ENCODE data around the gene MUS81.
"Not testable (repeated sequence)": the region's sequence is repeated elsewhere in the genome, so short reads cannot be mapped to it uniquely, and the experiment has no call there.

Gene MUS81

GRCh38 chr11:65860278-65861164 is at the start of gene MUS81:
MUS81 (plus strand) TSS chr11:65860433; CDS start chr11:65860754, 321 bp downstream.
- peak; percentile 97 for DNase-seq

DNA sequence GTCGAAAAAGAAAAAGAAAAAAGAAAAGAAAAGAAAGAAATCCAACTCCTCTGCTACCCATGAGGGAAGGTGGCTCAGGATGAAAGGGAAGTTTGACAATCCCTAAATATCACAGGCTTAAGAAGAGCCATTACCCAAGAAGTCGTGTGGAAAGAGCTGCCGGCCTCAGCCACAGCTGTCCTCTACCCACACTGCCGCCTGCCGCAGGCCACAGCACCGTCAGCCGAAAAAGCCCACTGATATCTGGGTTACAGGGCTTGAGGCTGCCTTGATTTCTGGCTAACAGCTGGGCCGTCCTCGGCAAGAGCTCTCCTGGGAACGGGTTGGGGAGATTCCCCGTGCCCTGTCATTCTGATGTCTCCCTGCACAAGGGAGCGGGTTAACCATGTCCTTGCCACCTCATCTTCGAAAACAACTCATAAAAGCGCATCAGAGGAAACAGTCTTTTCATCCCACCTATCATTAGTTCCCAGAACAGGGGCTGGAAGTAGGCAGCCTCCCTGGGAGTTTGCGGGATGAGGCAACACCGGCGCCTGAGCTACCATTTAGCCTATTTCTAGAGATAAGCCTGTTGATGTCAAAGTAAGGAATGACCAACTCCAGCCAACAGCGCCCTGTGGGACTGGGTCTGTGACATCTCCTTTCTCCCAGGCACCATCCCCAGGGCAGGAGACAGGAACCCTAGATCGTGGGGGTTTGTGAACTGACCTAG is 48.3 kb upstream of the MUS81 start:
- DNase-seq, result no peak

- DNase-seq, result no peak
These were observed 45.9 kb upstream of the MUS81 start for GRCh38 chr11:65814131-65814985.

DNA sequence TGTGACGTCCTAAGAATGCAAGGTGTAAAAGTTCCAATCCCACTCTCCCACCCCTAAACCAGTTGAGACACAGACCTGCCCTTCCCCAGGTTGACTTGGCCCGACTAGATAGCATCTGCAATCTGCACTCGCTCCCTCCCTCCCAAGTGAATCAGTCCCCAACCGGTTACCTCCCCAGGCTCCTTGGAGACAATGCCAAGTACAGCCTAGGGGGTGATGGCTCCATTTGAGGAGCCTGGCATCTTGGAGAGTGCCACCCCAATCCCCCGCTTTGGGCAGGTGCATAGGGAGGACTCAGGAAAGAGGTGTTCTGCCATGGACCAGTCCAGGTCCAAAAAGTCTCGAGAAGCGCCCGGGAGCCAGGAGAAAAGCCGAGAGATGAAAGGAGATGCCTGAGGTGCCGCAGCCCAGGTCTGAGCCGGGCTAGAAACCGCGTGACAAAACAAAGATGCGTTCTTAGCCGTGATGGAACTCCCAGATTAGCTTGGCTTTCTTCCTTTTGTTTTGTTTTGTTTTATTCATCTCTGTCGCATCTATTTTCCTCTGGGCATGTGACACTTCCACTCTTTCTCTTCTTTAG is 45.2 kb upstream of the MUS81 start:
- DNase-seq, result no peak

- no peak for DNase-seq
These were observed 43.5 kb upstream of the MUS81 start for GRCh38 chr11:65816696-65817095.

DNA sequence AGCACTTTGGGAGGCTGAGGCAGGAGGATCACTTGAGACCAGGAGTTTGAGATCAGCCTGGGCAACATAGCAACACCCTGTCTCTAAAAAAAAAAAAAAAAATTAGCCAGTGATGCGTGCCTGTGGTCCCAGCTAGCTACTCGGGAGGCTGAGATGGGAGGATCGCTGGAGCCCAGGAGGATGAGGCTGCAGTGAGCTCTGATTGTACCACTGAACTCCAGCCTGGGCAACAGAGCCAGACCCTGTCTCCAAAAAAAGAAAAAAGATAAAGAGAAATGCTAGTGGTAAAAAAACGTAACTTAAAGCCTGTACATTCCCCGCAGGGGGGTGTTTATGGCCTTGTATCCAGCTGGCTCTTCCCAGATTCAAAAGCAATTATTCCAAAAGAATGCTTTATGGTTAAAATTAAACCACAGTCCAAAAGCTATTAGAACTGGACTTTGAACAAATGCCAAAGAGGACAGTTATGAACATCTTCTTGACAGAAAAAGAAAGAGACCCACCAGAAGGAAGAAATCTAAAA is 42.9 kb upstream of the MUS81 start:
- DNase-seq, result no peak

- peak; percentile 78 for DNase-seq
These were observed 42.2 kb upstream of the MUS81 start for GRCh38 chr11:65817835-65818680.

DNA sequence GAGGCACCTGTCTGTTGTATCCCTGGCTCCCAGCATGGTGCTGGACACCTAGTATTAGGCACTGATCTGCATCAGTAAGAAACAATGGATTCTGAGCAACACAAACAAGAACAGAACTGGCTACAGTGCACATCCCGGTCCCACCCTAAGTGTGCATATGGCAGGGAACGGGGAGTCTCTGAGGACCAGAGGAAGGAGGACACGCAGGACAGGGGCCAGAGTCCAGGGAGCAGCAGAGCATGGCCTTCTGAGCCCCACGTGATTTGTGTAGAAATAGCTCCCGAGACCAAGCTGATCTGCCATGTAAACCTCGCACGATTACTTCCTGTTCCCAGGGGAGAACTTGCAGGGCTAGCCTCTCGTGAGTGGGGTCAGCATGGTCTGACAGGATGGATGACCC is 39.1 kb upstream of the MUS81 start:
- no peak for DNase-seq

GRCh38 chr11:65822776-65823528 is 37.3 kb upstream of the MUS81 start:
- DNase-seq, result no peak

- DNase-seq, result no peak
These were observed 33.1 kb upstream of the MUS81 start for GRCh38 chr11:65826984-65827735.

- DNase-seq, result no peak
These were observed 30.8 kb upstream of the MUS81 start for GRCh38 chr11:65829459-65829858.

DNA sequence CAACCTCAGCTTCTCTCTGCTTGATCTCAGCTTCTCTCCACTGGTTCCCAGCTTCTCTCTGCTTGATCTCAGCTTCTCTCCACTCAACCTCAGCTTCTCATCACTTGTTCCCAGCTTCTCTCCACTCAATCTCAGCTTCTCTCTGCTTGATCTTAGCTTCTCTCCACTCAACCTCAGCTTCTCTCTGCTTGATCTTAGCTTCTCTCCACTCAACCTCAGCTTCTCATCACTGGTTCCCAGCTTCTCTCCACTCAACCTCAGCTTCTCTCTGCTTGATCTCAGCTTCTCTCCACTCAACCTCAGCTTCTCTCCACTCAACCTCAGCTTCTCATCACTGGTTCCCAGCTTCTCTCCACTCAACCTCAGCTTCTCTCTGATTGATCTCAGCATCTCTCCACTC is 28.0 kb upstream of the MUS81 start:
- not testable (repeated sequence) for DNase-seq

GRCh38 chr11:65833297-65834030 is 26.8 kb upstream of the MUS81 start, which contains the start of gene SNX32:
SNX32 (plus strand) TSS chr11:65833963; CDS start chr11:65834066, 103 bp downstream.
- DNase-seq, result no peak

- no peak for DNase-seq
These were observed 26.0 kb upstream of the MUS81 start for GRCh38 chr11:65834202-65834601.

- DNase-seq, result no peak
These were observed 18.1 kb upstream of the MUS81 start for GRCh38 chr11:65842144-65842543.

DNA sequence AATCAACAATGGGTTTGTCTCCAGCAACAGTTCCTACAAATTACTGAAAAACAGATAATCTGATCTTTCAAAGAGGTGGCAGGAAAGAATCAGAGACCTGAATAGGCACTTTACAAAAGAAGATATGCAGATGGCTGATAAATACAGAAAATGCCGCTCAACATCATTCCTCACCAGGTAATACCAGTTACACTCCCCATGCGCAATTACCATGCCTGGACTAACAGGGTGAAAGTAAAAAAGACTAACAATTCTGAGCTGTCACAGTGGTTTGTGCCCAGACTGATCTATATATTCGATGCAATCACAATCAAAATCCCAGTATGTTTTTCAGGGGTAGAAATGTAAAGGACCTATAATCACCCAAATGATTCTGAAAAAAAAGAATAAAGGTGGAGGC is 16.4 kb upstream of the MUS81 start:
- DNase-seq, result no peak

DNA sequence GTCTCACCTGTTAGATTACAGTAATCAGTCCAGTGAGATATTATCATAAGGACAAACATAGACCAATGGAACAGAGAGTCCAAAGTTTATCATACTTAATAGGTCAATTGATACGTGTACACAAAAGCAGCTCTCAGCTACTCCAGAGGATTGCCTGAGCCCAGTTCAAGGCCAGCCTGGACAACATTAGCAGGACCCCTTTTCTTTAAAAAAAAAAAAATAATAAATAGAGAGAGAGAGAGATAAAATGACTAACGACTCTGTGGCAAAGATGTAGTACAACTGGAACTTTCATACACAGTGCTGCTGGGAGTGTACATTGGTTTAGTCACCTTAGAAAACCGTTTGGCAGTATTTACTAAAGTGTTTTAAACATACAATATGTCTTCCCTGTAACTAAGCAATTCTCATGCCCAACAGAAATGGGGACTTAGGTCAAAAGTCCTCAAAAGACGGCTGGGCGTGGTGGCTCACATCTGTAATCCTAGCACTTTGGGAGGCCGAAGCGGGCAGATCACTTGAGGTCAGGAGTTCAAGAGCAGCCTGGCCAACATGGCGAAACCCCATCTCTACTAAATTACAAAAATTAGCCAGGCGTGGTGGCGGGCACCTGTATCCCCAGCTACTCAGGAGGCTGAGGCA is 15.9 kb upstream of the MUS81 start:
- DNase-seq, result no peak

GRCh38 chr11:65847746-65848145 is 12.5 kb upstream of the MUS81 start:
- no peak for DNase-seq

DNA sequence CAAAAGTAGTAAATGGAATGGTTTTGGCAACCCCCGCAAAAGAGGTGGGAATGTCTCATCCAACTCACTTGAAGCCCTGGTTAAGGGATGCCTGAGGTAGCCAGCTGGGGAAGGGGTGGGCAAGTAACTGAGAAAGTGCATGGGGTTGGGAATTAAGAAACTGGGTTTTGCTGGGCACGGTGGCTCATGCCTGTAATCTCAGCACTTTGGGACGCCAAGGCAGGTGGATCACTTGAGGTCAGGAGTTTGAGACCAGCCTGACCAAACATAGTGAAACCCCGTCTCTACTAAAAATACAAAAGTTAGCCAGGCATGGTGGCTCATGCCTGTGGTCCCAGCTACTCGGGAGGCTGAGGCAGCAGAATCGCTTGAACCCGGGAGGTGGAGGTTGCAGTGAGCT is 11.5 kb upstream of the MUS81 start:
- DNase-seq, result not testable (repeated sequence)
